GM15510 (cell line): ENCODE measurements around the gene PAQR5.

Source experiments
- POLR2A ChIP-seq: IDR thresholded peaks from 3 replicates; pipeline ENCODE4 v1.6.1; 2011; ENCODE audit warnings: borderline replicate concordance; ENCODE audit not compliant: insufficient read length; ENCODE audit errors: extremely low read depth

PAQR5 gene

GRCh38 chr15:69288531-69289341 lies 10.0 kb upstream of the PAQR5 start:
- TF ChIP-seq POLR2A, result no peak

DNA sequence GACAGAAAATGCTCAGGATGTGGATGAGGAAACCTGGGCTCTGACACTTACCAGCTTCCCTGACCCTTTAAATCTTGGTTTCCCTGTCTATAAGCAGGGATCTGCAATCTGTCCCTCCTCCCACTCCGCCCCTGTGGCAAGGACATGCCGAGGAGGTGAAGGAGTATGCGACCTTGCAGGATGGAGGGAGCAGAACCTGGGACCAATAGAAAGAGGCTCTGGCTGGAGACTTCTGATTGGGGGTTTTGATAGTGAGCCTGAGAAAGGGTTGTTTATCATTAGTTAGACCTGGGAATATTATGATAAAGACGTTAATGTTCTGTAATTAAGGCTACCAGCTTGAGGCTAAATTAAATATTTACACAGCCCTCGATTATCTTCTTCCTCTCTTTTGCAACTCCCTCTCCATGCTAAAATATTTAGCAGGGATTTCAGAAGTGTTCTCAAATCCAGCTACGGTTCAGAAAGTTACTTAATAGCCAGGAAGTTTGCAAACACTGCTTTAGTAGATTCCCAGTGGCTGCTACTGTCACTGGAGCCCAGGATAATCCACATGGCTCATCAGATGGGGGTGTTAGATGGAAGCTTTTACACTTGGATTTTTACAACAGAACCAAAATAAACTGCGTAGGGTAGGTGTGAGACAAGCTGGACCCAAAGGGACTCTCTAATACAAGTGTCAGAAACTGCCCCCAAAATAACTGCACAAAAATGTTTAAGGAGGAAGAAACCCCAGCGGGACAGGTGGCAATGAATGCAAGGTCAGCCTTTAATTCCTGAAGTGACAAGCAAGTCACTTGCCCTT lies 9.2 kb upstream of the PAQR5 start:
- TF ChIP-seq POLR2A, result no peak

GRCh38 chr15:69290346-69291164 lies 8.2 kb upstream of the PAQR5 start:
- no peak for TF ChIP-seq POLR2A

DNA sequence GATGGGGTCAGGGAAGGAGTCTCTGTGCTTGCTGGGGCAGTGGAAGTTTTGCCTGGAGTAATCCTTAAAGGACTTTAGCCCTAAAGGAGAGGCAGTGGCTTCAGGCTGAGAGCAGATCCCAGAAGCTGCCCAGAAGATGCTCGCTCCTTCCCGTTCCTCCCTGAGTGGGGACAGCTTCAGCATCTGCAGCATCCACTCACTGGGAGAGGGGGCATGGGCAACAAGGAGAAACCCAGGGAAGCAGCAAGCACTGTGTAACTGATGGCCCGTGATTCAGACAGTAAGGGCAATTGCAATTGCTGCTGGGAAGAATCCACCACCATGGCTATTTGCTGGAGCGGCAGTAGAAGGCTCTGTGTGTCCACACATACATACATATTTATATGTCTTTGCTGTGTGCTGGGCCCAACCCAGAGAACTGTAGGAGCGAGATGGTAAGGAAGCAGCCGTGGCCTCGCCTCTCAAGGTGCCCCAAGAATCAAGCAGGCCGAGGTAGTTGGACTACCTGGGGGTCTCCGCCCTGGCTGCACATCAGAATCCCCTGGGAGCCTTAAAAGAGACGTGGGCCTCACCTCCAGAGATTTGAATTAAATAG lies 5.8 kb upstream of the PAQR5 start:
- no peak for TF ChIP-seq POLR2A

DNA sequence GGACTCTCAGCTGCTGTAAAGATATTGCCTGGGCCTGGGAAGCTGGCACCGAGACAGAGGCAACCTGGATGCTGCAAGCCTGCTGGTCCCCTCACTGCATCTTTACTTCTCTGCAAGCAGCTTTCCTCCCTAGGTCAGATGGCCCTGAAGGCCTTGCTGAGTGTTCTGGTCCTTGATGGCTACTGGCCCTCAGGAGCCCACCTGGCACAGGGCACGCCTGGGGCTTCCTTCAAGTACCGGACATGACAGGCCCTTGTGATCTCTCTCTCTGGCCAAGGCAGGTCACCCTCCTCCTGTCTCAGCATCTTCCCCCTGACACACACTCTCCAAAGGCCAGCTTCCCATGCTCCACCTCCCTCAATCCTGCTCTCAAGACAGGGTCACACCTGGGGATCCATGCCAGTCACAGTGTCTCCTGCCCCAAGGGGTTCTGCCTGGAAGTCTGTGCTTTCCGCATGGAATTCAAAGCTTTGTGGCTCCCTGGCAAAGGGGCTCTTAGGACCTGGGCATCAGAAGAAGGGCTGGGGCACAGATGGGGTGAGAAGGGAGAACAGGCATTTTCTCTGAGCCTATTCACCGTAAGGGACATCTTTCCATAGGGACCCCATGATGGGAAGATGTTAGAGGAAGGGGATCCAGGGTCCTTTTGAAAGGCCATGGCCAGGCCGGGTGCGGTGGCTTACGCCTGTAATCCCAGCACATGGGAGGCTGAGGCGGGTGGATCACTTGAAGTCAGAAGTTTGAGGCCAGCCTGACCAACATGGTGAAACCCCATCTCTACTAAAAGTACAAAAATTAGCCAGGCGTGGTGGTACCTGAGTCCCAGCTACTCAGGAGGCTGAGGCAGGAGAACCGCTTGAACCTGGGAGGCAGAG lies 4.7 kb upstream of the PAQR5 start:
- no peak for TF ChIP-seq POLR2A

- TF ChIP-seq POLR2A, result no peak
Observed at GRCh38 chr15:69296606-69297005, 2.1 kb upstream of the PAQR5 start.

GRCh38 chr15:69297642-69298353 lies 914 bp upstream of the PAQR5 start:
- TF ChIP-seq POLR2A, result no peak

- TF ChIP-seq POLR2A, result no peak
Observed at GRCh38 chr15:69298354-69298696, 387 bp upstream of the PAQR5 start.

DNA sequence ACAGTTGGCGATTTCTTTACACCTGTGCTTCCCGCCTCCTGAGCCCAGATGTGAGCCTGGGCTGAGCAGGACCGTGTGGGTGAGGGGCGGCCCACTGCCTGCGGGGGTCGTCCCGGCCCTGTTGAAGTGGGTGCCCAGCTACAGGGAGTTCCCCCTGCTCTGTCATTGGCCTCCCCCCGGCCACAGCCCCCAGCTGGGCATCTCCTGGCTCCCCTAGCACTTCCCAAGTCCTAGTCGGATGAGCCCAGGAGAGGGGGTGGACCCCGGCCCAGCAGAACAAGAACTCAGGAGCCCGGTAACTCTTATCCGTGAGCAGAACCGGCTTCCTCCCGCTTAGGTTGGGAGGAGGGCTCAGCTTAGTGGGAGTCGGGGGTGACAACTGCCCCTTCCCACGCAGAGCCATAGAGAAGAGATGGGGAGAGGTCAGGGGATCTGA lies 757 bp downstream of the PAQR5 start:
- no peak for TF ChIP-seq POLR2A

DNA sequence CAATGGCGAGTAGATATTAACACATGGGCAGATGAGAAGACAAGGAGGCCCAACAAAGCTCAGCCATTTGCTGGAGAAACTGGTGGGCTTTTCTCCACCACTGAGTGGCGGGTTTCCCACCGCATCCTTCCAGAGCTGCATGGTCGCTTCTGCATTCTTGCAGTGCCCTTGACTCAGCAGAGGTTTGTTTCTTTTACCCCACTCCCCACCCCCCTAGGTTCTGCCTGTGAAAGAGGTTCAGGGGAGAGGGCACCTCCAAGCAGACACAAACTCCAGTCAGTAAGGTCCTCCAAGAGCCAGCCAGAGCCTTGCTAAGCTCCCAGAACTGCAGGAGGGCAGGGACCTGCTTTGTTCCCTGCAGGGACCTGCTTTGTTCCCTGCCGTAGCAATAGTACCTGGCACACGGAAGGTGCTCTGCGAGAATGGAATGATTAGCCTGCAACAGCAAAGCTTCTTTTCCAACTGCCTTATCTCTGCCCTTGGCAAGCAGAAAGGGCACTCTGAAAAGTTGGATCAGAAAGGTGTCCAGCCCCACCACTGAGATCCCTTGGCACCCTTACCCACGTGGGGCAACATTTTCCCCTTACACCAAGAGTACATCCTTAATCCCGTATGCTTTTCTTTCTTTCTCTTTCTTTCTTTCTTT lies 1.4 kb downstream of the PAQR5 start:
- no peak for TF ChIP-seq POLR2A

DNA sequence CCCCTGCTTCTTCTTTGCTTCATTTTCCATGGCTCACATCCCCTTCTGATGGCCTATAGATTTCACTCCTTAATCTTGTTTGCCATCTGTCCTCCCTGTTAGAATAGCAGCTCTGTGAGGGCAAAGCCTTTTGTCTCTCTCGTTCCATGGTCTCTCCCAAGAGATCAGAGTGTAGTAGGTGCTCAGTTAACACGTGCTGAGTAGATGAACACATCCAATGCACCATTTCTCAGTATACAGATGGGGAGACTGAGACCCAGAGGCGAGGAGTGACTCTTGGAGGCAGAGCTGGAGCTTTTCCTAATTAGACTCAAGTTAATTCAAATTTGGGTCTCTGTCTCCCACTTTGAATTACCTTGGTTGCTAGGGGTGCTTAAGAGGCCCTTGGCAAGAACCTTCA lies 4.2 kb downstream of the PAQR5 start:
- no peak for TF ChIP-seq POLR2A

DNA sequence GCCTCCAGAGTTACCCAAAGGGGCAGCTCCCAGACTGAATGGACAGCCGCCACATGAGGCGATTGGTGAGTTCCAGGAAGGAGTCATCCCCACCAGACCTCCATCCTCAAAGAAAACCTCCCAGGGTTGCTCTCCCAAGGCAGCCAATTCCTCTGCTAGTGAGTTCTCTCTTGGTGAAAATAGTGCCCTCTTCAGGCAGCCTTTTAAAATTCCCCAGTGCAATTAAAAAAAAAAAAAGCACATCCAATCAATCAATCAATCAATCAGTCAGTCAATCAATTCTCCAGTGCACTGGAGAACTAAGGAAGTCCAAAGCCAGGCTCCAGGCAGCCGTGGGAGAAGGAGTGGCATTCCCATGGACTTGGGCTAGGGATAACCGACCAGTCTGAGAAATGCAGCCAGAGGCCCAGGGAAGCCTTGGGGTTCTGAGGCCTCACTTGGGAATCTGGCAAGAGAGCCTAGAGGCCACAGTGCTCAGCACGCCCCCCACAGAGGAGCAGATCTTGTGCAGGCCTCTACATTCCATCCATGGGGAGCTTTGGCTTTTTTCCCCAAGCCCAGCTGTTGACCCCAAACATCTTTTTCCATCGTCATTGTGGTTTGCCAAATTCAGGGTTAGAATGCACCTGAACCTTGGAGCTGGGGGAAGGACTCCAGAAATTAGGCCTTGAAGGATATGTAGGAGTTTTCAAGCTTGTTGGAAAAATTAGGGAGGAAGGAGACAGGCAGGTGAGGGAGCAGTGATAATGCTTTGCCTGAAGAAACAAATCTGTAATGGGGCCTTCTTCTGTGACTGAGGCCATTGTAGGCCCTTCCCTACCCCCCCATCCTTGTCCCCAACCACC lies 4.8 kb downstream of the PAQR5 start:
- TF ChIP-seq POLR2A, result no peak
